Brain microvascular endothelial cell (primary cell): ENCODE results near the gene CEP112.

Experiments
- DNase-seq: peaks from one replicate; pipeline ENCODE4 v3.0.0-alpha.2; 2020
- H3K27ac ChIP-seq: fragments of 250-450 bp; sonication (Bioruptor Pico); 2 replicates; pipeline ENCODE4 v1.5.1; 2020; ENCODE audit warnings: mild to moderate bottlenecking, moderate library complexity
- H3K27me3 ChIP-seq: fragments of 250-450 bp; sonication (Bioruptor Pico); replicated peaks from 2 replicates; pipeline ENCODE4 v1.5.1; 2020; ENCODE audit warnings: mild to moderate bottlenecking
- H3K36me3 ChIP-seq: fragments of 250-450 bp; sonication (Bioruptor Pico); replicated peaks from 2 replicates; pipeline ENCODE4 v1.5.1; 2020; ENCODE audit warnings: mild to moderate bottlenecking
- H3K4me3 ChIP-seq: 2 replicates; pipeline ENCODE4 v1.5.1; 2011; ENCODE audit warnings: low read depth, mild to moderate bottlenecking, control low read depth, low read length, moderate library complexity
- CTCF ChIP-seq: IDR thresholded peaks from 2 replicates; pipeline ENCODE4 v1.5.1; 2011; ENCODE audit warnings: low read depth, mild to moderate bottlenecking, moderate library complexity, low read length, control low read depth, inconsistent platforms; ENCODE audit errors: missing control alignments
- in situ Hi-C: cut with HindIII; loops from 2 replicates; pipeline ENCODE4 v1.10.0; 2017; ENCODE audit warnings: low sequenced_read_pairs, low pct_ligation_motif_present

The CEP112 gene

GRCh38 chr17:65668211-65668610, 523.7 kb downstream of the CEP112 start:
- Histone ChIP-seq H3K4me3 (no peak overlapping the region), H3K27ac (no peak overlapping the region), H3K27me3 (no peaks in the 10 kb centered on the region), H3K36me3 (no peaks in the 10 kb centered on the region)
- in situ Hi-C loops = no loop called here
- no peak for DNase-seq
- no peak for TF ChIP-seq CTCF

GRCh38 chr17:65667656-65668055, 524.3 kb downstream of the CEP112 start:
- Histone ChIP-seq H3K27me3 (no peaks in the 10 kb centered on the region), H3K27ac (no peak overlapping the region), H3K36me3 (no peaks in the 10 kb centered on the region), H3K4me3 (no peak overlapping the region)
- in situ Hi-C loops = no loop called here
- DNase-seq = no peak
- TF ChIP-seq CTCF = no peak

- no peak overlapping the region for H3K27ac ChIP-seq
- H3K4me3 ChIP-seq = no peak overlapping the region
- H3K36me3 ChIP-seq = no peaks in the 10 kb centered on the region
- in situ Hi-C loops = no loop called here
- no peaks in the 10 kb centered on the region for H3K27me3 ChIP-seq
- DNase-seq = no peak
- TF ChIP-seq CTCF = no peak
Observed at GRCh38 chr17:65666876-65667321, 525.0 kb downstream of the CEP112 start.

GRCh38 chr17:65665966-65666365, 526.0 kb downstream of the CEP112 start:
- in situ Hi-C loops = no loop called here
- Histone ChIP-seq H3K36me3 (no peaks in the 10 kb centered on the region), H3K27ac (no peak overlapping the region), H3K27me3 (no peaks in the 10 kb centered on the region), H3K4me3 (no peak overlapping the region)
- no peak for DNase-seq
- no peak for TF ChIP-seq CTCF

- no peaks in the 10 kb centered on the region for H3K27me3 ChIP-seq
- DNase-seq = no peak
- H3K27ac ChIP-seq = no peak overlapping the region
- TF ChIP-seq CTCF = no peak
- no peak overlapping the region for H3K4me3 ChIP-seq
- in situ Hi-C loops = no loop called here
- H3K36me3 ChIP-seq = no peaks in the 10 kb centered on the region
Observed at GRCh38 chr17:65664696-65665095, 527.2 kb downstream of the CEP112 start.

GRCh38 chr17:65664266-65664665, 527.7 kb downstream of the CEP112 start:
- peak; percentile 40 for DNase-seq
- in situ Hi-C loops = no loop called here

More at GRCh38 chr17:65664266-65664665, 527.7 kb downstream of the CEP112 start:
- no peak for TF ChIP-seq CTCF
- Histone ChIP-seq H3K36me3 (no peaks in the 10 kb centered on the region), H3K4me3 (no peak overlapping the region), H3K27me3 (no peaks in the 10 kb centered on the region), H3K27ac (no peak overlapping the region)
